Measurements from ENCODE around the gene KIAA0408. TPM values are rescaled to one million over a fixed set of nuclear protein-coding genes. Genes with fewer than 3 reads are reported as not detected.

KIAA0408 gene
- total and polyA plus RNA-seq, 9 of the 15 experiments (the other 6 are each of a cell fraction or from before 2014, with no cell fraction given): 0.11 TPM; not detected in 8

DNA sequence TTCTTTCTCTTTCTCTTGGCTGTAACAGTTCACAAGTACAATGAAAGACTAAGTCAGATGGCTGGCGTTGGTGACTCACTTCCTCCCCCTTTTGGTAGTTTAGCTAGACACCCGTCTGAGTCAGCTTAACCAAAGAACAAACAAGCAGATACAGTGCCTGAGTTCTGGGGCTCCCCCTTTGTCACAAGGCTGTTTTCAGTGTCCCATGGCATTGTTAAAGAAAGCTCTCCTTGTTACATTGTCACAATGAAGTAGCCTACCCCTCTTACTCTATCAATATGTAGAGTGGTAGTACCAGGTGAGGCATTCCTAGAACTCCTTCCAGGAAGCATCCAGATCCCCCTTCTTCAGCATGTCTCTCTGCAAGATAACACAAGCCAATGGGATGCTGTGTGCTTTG is 38.6 kb downstream of the KIAA0408 start:
- in situ Hi-C loops (cut with MboI): loop anchor here (10.0 kb wide), 1 partner anchor 116 kb away; no protein-coding TSS in a partner anchor
- intact Hi-C loops (cut with micrococcal nuclease): loop anchor here (1.0 to 5.0 kb wide), 3 partner anchors 78 to 233 kb away; partner anchors contain the start of gene ECHDC1
- Histone ChIP-seq H3K9me1 (ENCODE audit: control insufficient read depth, insufficient read depth, low read length) (no peaks in the 10 kb centered on the region), H3K36me3 (ENCODE audit: control insufficient read depth, insufficient read depth, low read length) (no peaks in the 10 kb centered on the region), H4K20me1 (replicated peaks; ENCODE audit: control insufficient read depth, insufficient read depth, low read length) (no peaks in the 10 kb centered on the region), H3K27me3 (ENCODE audit: control insufficient read depth in 2 of 2, insufficient read depth in 2 of 2, low read length in 2 of 2) (no peaks in the 10 kb centered on the region; a peak in 1 of 5 replicates), H3K4me1 (replicated peaks in 1 of 2; ENCODE audit: control insufficient read depth in 2 of 2, insufficient read depth in 2 of 2, low read length in 2 of 2) (no peaks in the 10 kb centered on the region), H3K27ac (ENCODE audit: extremely low read depth, low read depth, low read length) (no peak overlapping the region), H3K4me3 (no peak overlapping the region), H3K9me3 (replicated peaks; ENCODE audit: control insufficient read depth, insufficient read depth, low read depth, low read length) (no peaks in the 10 kb centered on the region), H3K79me2 (ENCODE audit: control insufficient read depth, insufficient read depth, low read length) (no peaks in the 10 kb centered on the region), H3K9ac (ENCODE audit: insufficient read depth in 1 of 2, low read depth in 2 of 2, low read length in 2 of 2) (no peak overlapping the region), H2AFZ (ENCODE audit: low read depth, low read length) (peak overlapping the region; percentile 26), H3K4me2 (ENCODE audit: insufficient read depth, low read length) (no peak overlapping the region; the same call in 1 of the 2 replicates)
- FAIRE-seq (peak; percentile 92), ATAC-seq (peak; percentile 97), DNase-seq (ENCODE audit: extremely low read depth in 1 of 4, low spot score in 3 of 4) (peak; percentile 29 to 80 (median 51))
- POLR2A ChIA-PET: interaction anchor here (0.6 kb wide), 1 partner anchor 149 kb away, joined by 3 read pairs; no protein-coding TSS in a partner anchor
- WGBS (ENCODE audit: insufficient coverage, low coverage, missing lambda C conversion rate): 0% methylated on average over 2 of the region's 2 CpGs
- CTCF ChIA-PET (ENCODE audit: low intra/inter-chr PET ratio): interaction anchor here (1.4 kb wide), 1 partner anchor 118 kb away, joined by 7 read pairs; no protein-coding TSS in a partner anchor
- BruUV-seq (replicated peaks): no TSS peak
- TF ChIP-seq, protein P1, sequence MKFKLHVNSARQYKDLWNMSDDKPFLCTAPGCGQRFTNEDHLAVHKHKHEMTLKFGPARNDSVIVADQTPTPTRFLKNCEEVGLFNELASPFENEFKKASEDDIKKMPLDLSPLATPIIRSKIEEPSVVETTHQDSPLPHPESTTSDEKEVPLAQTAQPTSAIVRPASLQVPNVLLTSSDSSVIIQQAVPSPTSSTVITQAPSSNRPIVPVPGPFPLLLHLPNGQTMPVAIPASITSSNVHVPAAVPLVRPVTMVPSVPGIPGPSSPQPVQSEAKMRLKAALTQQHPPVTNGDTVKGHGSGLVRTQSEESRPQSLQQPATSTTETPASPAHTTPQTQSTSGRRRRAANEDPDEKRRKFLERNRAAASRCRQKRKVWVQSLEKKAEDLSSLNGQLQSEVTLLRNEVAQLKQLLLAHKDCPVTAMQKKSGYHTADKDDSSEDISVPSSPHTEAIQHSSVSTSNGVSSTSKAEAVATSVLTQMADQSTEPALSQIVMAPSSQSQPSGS (CRISPR knock-in tag; IDR thresholded peaks at IDR 0.05): no peak
- TF ChIP-seq, protein P2, sequence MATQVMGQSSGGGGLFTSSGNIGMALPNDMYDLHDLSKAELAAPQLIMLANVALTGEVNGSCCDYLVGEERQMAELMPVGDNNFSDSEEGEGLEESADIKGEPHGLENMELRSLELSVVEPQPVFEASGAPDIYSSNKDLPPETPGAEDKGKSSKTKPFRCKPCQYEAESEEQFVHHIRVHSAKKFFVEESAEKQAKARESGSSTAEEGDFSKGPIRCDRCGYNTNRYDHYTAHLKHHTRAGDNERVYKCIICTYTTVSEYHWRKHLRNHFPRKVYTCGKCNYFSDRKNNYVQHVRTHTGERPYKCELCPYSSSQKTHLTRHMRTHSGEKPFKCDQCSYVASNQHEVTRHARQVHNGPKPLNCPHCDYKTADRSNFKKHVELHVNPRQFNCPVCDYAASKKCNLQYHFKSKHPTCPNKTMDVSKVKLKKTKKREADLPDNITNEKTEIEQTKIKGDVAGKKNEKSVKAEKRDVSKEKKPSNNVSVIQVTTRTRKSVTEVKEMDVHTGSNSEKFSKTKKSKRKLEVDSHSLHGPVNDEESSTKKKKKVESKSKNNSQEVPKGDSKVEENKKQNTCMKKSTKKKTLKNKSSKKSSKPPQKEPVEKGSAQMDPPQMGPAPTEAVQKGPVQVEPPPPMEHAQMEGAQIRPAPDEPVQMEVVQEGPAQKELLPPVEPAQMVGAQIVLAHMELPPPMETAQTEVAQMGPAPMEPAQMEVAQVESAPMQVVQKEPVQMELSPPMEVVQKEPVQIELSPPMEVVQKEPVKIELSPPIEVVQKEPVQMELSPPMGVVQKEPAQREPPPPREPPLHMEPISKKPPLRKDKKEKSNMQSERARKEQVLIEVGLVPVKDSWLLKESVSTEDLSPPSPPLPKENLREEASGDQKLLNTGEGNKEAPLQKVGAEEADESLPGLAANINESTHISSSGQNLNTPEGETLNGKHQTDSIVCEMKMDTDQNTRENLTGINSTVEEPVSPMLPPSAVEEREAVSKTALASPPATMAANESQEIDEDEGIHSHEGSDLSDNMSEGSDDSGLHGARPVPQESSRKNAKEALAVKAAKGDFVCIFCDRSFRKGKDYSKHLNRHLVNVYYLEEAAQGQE (IDR thresholded peaks at IDR 0.05; ENCODE audit: borderline replicate concordance): peak; percentile 61; the same call in 1 of the 2 replicates
- TF ChIP-seq, protein P2 (CRISPR knock-in tag; IDR thresholded peaks at IDR 0.05; ENCODE audit: low read depth): no peak
- TF ChIP-seq HNRNPL (IDR thresholded peaks at IDR 0.05; ENCODE audit: low read depth, low read length): no peak
- TF ChIP-seq FOSL1 (tag; conservative IDR thresholded peaks at IDR 0.05): peak; percentile 96
- peak; percentile 64 for TF ChIP-seq MAFG (tag; conservative IDR thresholded peaks at IDR 0.05)
- TF ChIP-seq, protein P3, sequence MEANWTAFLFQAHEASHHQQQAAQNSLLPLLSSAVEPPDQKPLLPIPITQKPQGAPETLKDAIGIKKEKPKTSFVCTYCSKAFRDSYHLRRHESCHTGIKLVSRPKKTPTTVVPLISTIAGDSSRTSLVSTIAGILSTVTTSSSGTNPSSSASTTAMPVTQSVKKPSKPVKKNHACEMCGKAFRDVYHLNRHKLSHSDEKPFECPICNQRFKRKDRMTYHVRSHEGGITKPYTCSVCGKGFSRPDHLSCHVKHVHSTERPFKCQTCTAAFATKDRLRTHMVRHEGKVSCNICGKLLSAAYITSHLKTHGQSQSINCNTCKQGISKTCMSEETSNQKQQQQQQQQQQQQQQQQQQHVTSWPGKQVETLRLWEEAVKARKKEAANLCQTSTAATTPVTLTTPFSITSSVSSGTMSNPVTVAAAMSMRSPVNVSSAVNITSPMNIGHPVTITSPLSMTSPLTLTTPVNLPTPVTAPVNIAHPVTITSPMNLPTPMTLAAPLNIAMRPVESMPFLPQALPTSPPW (CRISPR knock-in tag; IDR thresholded peaks at IDR 0.05): peak; percentile 17; the same call in 1 of the 2 replicates
- peak in 1 of 2 experiments; percentile 40; a peak in 1 of 4 replicates for TF ChIP-seq RCOR1 (IDR thresholded peaks at IDR 0.05; ENCODE audit: borderline replicate concordance in 1 of 2, low read depth in 2 of 2, low read length in 2 of 2)
